Ureter (tissue), 1 donor: ENCODE results near the gene TNPO2. TPM values are rescaled to one million over a fixed set of nuclear protein-coding genes. Genes with fewer than 3 reads are reported as not detected.
"Not testable (repeated sequence)": the region's sequence is repeated elsewhere in the genome, so short reads cannot be mapped to it uniquely, and the experiment has no call there.

Experiments
- DNase-seq: peaks from one replicate; pipeline ENCODE4 v3.0.0-alpha.2; 2020; ENCODE audit warnings: low spot score
- total RNA-seq: library from RNA; stranded (reverse); gene quantifications from one replicate; pipeline ENCODE4 v1.2.4, GENCODE V29; 2023
- donor health status: DM: yes; HTN: yes; CAD: no.

Gene TNPO2
- total RNA-seq, 1 donor from 2014 or later, result 111 TPM

- DNase-seq, result no peak
Measured at GRCh38 chr19:12737835-12738351, 14.2 kb upstream of the TNPO2 start.

- peak; percentile 95 for DNase-seq
Measured at GRCh38 chr19:12736995-12737834, 13.5 kb upstream of the TNPO2 start, which contains the start of gene GET3. Gene GET3, plus strand, starts transcription at chr19:12737497. Its CDS starts 9 bp downstream, at chr19:12737506.

- DNase-seq, result no peak
Measured at GRCh38 chr19:12733369-12734214, 9.9 kb upstream of the TNPO2 start.

- DNase-seq, result no peak
Measured at GRCh38 chr19:12731337-12731736, 7.6 kb upstream of the TNPO2 start.

GRCh38 chr19:12730064-12730463 lies 6.3 kb upstream of the TNPO2 start:
- no peak for DNase-seq

- DNase-seq, result no peak
Measured at GRCh38 chr19:12727745-12728433, 4.2 kb upstream of the TNPO2 start.

GRCh38 chr19:12726988-12727316 lies 3.2 kb upstream of the TNPO2 start:
- DNase-seq, result no peak

- DNase-seq, result not testable (repeated sequence)
Measured at GRCh38 chr19:12725612-12726011, 1.9 kb upstream of the TNPO2 start.

- no peak for DNase-seq
Measured at GRCh38 chr19:12723381-12723640, 421 bp downstream of the TNPO2 start.

DNA sequence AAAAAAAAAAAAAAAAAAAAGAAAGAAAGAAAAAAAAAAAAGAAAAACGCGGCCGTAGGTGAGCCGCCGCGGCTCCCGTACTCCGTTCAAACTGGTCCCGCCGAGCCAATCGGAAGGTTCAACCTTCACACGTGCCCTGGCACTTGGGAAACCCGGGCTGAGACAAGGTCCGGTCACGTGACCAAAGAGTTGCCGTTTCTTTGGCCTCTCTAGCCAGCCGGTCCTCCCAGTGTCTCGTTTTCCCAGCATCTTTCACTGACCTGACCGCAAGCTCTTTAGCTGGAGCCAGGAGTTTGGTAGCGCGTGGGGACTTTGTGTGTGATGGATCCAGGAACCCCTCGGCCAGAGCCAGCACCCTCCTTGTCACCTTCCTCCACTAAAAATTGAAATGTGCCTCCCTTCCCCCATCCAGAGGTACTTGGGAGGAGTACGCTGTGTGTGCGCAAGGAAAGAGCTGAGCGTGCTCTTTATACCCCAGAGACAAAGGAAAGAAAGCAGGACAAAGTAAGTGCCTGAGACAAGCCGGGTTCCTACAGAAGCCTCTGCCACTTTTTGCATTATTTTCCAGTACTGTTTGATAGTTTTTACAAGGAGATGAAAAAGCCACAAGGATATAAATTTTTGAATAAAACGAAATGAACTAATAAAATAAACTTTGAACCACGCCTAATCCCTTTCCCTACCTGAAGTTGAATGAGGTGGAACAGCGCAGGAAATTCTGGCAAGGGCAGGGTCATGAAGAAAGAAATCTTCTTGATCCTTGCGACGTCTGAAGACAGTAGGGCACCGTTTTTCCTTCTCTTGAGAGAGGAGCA lies 959 bp downstream of the TNPO2 start:
- DNase-seq, result peak; percentile 97

GRCh38 chr19:12721656-12722565 lies 1.8 kb downstream of the TNPO2 start:
- peak; percentile 73 for DNase-seq

- no peak for DNase-seq
Measured at GRCh38 chr19:12720851-12721655, 2.7 kb downstream of the TNPO2 start.

GRCh38 chr19:12720296-12720695 lies 3.4 kb downstream of the TNPO2 start:
- no peak for DNase-seq

GRCh38 chr19:12715929-12716328 lies 7.8 kb downstream of the TNPO2 start:
- no peak for DNase-seq

DNA sequence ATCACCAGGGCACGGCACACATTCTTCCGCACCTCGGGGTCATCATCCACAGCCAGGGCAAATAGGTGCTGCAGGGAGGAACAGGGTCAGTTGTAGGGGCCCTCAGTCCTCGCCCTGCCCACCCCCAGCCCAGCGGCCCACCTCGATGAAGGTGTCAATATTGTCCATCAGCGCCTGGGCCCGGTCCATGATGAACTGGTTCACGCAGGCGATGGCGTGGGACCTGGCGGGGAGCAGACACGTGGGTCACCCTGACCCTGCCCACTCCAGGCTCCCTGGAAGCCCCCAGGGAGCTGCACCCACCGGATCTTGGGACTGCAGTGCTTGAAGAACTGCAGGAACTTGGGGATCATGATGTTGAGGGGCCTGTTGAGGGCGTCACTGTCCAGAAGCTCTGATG lies 8.6 kb downstream of the TNPO2 start:
- DNase-seq, result no peak

- not testable (repeated sequence) for DNase-seq
Measured at GRCh38 chr19:12713304-12713703, 10.4 kb downstream of the TNPO2 start.

DNA sequence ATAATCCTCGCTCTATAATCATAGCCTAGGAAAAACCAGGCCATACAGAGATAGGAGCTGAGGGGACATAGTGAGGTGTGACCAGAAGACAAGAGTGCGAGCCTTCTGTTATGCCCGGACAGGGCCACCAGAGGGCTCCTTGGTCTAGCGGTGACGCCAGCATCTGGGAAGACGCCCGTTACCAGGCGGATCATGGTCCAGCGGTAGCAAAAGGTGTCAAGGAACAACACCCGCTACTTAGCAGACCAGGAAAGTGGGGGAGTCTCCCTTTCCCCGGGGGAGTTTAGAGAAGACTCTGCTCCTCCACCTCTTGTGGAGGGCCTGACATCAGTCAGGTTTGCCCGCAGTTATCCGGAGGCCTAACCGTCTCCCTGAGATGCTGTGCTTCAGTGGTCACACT lies 11.7 kb downstream of the TNPO2 start:
- DNase-seq, result not testable (repeated sequence)

DNA sequence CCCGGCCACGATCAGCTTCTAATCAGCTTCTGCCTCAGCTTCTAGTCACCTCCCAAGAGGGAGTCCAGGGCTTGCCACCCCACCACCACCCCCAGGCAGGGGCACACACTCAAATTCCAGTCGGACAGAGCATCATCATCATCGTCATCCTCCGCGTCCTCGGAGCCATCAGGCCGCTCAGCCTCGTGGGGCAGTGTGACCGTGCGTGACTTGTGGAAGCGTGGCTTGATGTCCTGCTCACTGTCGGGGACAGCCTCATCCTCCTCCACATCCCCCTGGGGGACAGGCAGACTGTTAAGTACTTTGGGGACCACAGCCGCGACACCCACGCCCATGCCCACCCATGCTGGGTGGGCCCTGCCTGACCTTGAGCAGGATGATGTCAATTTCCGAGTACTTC lies 12.5 kb downstream of the TNPO2 start:
- DNase-seq, result no peak

DNA sequence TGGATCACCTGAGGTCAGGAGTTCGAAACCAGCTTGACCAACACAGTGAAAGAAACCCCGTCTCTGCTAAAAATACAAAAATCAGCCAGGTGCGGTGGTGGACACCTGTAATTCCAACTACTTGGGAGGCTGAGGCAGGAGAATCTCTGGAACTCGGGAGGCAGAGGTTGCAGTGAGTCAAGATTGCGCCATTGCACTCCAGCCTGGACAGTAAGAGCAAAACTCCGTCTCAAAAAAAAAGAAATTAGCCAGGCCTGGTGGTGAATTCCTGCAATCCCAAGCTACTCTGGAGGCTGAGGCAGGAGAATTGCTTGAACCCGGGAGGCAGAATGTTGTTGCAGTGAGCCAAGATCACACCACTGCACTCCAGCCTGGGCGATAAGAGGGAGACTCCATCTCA lies 15.1 kb downstream of the TNPO2 start:
- DNase-seq, result no peak

GRCh38 chr19:12706332-12706718 lies 17.4 kb downstream of the TNPO2 start:
- DNase-seq, result no peak
